GM13976 (cell line): ENCODE measurements around the gene P3H2.

Experiments
- DNase-seq: peaks from one replicate; pipeline ENCODE4 v3.0.0; 2012; ENCODE audit warnings: low spot score
- CTCF ChIP-seq: IDR thresholded peaks from 2 replicates; pipeline ENCODE4 v1.5.1; 2012; ENCODE audit warnings: borderline replicate concordance, mild to moderate bottlenecking; ENCODE audit not compliant: insufficient read depth; ENCODE audit errors: extremely low read depth, missing control alignments, control extremely low read depth
- in situ Hi-C: fragments of 300-500 bp; cut with MboI; formaldehyde crosslinking; loops from one replicate; pipeline ENCODE4 v1.12.0; 2022; ENCODE audit warnings: low sequenced_read_pairs, mixed read lengths, inconsistent platforms; ENCODE audit not compliant: unreplicated experiment

P3H2 gene

GRCh38 chr3:190027116-190027515 is 93.6 kb downstream of the P3H2 start:
- no peak for TF ChIP-seq CTCF
- in situ Hi-C loops: no loop called here

GRCh38 chr3:190026154-190026553 is 94.5 kb downstream of the P3H2 start:
- no peak for DNase-seq
- in situ Hi-C loops: no loop called here
- no peak for TF ChIP-seq CTCF

More at GRCh38 chr3:190027116-190027515, 93.6 kb downstream of the P3H2 start:
- DNase-seq: no peak

- in situ Hi-C loops: no loop called here
- peak; percentile 26 for DNase-seq
- no peak for TF ChIP-seq CTCF
These were observed 95.8 kb downstream of the P3H2 start for GRCh38 chr3:190024912-190025311.

- no peak for TF ChIP-seq CTCF
- in situ Hi-C loops: no loop called here
- DNase-seq: no peak
These were observed 100.9 kb downstream of the P3H2 start for GRCh38 chr3:190019844-190020243.

- DNase-seq: no peak
- in situ Hi-C loops: no loop called here
- TF ChIP-seq CTCF: no peak
These were observed 101.7 kb downstream of the P3H2 start for GRCh38 chr3:190019006-190019405.

- DNase-seq: no peak
- in situ Hi-C loops: no loop called here
- TF ChIP-seq CTCF: no peak
These were observed 102.2 kb downstream of the P3H2 start for GRCh38 chr3:190018460-190018859.

- TF ChIP-seq CTCF: peak; percentile 19
- in situ Hi-C loops: no loop called here
- no peak for DNase-seq
These were observed 103.0 kb downstream of the P3H2 start for GRCh38 chr3:190017521-190018288.
